A673 (cell line): ENCODE data around the gene LHFPL2.

ENCODE experiments used
- EZH2 ChIP-seq: fragments of 200-600 bp; sonication (generic); IDR thresholded peaks from 2 replicates; pipeline ENCODE4 v1.6.1; 2017; ENCODE audit warnings: borderline replicate concordance, low read depth, mild to moderate bottlenecking, mixed read lengths, antibody characterized with exemption, low read length; ENCODE audit not compliant: poor library complexity, severe bottlenecking
- TF ChIP-seq, protein P1 (sequence below): fragments of 300-800, 200-600 bp; sonication (generic); conservative IDR thresholded peaks from 2 replicates; pipeline ENCODE4 v1.5.1; 2017; ENCODE audit warnings: low read depth, mild to moderate bottlenecking, antibody characterized with exemption, low read length, moderate library complexity, mixed read lengths

GRCh38 chr5:78503958-78504653, 144.5 kb downstream of the LHFPL2 start:
- TF ChIP-seq, protein P1, sequence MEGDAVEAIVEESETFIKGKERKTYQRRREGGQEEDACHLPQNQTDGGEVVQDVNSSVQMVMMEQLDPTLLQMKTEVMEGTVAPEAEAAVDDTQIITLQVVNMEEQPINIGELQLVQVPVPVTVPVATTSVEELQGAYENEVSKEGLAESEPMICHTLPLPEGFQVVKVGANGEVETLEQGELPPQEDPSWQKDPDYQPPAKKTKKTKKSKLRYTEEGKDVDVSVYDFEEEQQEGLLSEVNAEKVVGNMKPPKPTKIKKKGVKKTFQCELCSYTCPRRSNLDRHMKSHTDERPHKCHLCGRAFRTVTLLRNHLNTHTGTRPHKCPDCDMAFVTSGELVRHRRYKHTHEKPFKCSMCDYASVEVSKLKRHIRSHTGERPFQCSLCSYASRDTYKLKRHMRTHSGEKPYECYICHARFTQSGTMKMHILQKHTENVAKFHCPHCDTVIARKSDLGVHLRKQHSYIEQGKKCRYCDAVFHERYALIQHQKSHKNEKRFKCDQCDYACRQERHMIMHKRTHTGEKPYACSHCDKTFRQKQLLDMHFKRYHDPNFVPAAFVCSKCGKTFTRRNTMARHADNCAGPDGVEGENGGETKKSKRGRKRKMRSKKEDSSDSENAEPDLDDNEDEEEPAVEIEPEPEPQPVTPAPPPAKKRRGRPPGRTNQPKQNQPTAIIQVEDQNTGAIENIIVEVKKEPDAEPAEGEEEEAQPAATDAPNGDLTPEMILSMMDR: no peak
- TF ChIP-seq EZH2: no peak
